PFSK-1 (cell line): Measurements from ENCODE around the gene CFAP73.

ENCODE experiments used
- FOXP2 ChIP-seq: optimal IDR thresholded peaks from 2 replicates; pipeline ENCODE3; 2011; ENCODE audit warnings: borderline replicate concordance, control low read depth, inconsistent platforms; ENCODE audit not compliant: insufficient read depth; ENCODE audit errors: extremely low read length, extremely low read depth
- POLR2AphosphoS5 ChIP-seq: IDR thresholded peaks from 2 replicates; pipeline ENCODE4 v1.6.1; 2012; ENCODE audit warnings: low read depth, mild to moderate bottlenecking, control low read depth, low read length, moderate library complexity
- SIN3A ChIP-seq: IDR thresholded peaks from 2 replicates; pipeline ENCODE4 v1.6.1; 2012; ENCODE audit warnings: mild to moderate bottlenecking, low read length, moderate library complexity, borderline replicate concordance; ENCODE audit not compliant: insufficient read depth
- TAF1 ChIP-seq: IDR thresholded peaks from 2 replicates; pipeline ENCODE4 v1.6.1; 2012; ENCODE audit warnings: low read length, control low read depth, borderline replicate concordance; ENCODE audit not compliant: insufficient read depth
- TF ChIP-seq, protein P1 (sequence below), 2 experiments: IDR thresholded peaks; 2 replicates each; pipeline versions ENCODE4 v1.6.1 to v1.8.0; 2011 to 2012; ENCODE audit warnings: low read depth in 2 of 2, low read length in 2 of 2, control low read depth in 1 of 2, inconsistent platforms in 1 of 2, mild to moderate bottlenecking in 1 of 2, moderate library complexity in 1 of 2; ENCODE audit not compliant: insufficient read depth in 1 of 2

The CFAP73 gene

DNA sequence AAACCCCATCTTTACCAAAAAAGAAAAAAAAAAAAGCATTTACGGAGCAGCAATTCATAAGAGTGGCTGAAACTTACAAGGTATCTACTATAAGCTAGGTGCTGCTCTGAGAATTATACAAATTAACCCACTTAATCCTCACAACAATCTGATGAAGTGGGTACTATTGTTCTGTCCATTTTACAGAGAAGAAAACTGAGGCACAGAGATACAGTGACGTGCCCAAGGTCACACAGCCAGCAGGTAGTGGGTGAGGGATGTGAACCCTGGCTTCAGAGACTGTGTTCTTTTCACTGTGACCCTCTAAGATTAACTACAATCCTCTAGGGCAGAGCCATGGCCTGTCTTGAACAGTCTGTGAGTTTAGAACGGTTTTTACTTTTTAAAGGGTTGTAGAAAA, 32.5 kb downstream of the CFAP73 start:
- no peak for TF ChIP-seq TAF1
- TF ChIP-seq FOXP2: no peak
- TF ChIP-seq POLR2AphosphoS5: no peak
- no peak for TF ChIP-seq SIN3A
- TF ChIP-seq, protein P1, sequence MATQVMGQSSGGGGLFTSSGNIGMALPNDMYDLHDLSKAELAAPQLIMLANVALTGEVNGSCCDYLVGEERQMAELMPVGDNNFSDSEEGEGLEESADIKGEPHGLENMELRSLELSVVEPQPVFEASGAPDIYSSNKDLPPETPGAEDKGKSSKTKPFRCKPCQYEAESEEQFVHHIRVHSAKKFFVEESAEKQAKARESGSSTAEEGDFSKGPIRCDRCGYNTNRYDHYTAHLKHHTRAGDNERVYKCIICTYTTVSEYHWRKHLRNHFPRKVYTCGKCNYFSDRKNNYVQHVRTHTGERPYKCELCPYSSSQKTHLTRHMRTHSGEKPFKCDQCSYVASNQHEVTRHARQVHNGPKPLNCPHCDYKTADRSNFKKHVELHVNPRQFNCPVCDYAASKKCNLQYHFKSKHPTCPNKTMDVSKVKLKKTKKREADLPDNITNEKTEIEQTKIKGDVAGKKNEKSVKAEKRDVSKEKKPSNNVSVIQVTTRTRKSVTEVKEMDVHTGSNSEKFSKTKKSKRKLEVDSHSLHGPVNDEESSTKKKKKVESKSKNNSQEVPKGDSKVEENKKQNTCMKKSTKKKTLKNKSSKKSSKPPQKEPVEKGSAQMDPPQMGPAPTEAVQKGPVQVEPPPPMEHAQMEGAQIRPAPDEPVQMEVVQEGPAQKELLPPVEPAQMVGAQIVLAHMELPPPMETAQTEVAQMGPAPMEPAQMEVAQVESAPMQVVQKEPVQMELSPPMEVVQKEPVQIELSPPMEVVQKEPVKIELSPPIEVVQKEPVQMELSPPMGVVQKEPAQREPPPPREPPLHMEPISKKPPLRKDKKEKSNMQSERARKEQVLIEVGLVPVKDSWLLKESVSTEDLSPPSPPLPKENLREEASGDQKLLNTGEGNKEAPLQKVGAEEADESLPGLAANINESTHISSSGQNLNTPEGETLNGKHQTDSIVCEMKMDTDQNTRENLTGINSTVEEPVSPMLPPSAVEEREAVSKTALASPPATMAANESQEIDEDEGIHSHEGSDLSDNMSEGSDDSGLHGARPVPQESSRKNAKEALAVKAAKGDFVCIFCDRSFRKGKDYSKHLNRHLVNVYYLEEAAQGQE (IDR thresholded peaks at IDR 0.05; ENCODE audit: insufficient read depth in 1 of 2, low read depth in 2 of 2, low read length in 2 of 2): no peak

DNA sequence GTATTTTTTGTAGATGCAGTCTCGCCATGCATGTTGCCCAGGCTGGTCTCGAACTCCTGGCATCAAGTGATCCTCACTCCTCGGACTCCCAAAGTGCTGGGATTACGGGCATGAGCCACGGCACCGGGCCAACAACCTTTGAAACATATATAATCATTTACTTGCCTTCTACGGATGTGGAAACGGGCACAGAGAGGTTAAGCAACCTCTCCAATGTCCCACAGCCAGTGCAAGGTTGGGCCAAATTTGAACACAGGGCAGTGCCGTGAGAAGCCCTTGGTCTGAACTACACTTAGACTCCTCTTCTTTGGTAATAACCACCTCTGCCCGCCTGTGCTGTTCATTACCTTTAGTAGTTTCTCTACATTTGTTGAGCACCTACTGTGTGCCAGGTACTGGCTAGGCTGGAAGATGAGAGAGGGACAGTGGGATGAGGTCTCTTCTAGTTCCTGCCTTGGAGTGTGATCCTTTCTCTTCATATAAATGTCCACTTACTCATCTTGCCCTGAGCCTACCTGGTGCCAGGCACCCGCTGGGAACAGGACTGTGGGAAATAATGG, 33.6 kb downstream of the CFAP73 start:
- TF ChIP-seq, protein P1 (IDR thresholded peaks at IDR 0.05; ENCODE audit: insufficient read depth in 1 of 2, low read depth in 2 of 2, low read length in 2 of 2): no peak
- no peak for TF ChIP-seq FOXP2
- no peak for TF ChIP-seq SIN3A
- no peak for TF ChIP-seq POLR2AphosphoS5
- TF ChIP-seq TAF1: no peak

DNA sequence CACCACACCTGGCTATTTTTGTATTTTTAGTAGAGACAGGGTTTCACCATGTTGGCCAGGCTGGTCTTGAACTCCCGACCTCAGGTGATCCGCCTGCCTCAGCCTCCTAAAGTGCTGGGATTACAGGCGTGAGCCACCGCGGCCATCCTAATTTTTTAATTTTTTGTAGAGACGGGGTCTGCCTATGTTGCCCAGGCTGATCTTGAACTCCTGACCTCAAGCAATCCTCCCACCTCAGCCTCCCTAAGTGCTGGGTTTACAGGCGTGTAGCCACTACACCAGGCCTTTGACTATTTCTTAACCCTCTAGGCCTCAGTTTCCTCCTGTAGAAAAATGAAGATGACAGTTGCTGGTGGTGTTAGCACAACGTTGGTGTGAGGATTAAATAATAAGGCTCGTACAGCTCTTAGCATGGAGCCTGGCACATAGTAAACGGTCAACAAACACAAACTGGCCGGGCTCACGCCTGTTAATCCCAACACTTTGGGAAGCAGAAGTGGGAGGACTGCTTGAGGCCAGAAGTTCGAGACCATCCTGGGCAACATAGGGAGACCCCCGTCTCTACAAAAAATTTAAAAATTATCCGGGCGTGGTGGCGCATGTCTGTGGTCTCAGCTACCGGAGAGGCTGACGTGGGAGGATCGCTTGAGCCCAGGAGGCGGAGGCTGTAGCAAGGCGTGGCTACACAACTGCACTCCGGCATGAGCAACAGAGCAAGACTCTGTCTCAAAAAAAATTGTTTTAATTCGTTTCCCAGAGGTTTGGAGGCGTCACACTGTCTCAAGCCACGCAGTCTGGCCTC, 34.8 kb downstream of the CFAP73 start:
- TF ChIP-seq, protein P1 (IDR thresholded peaks at IDR 0.05; ENCODE audit: insufficient read depth in 1 of 2, low read depth in 2 of 2, low read length in 2 of 2): no peak
- TF ChIP-seq TAF1 (no peak), SIN3A (no peak), POLR2AphosphoS5 (0 out of 2 replicates have a peak, but pooled peaks have one; percentile 9), FOXP2 (peak; percentile 18)

DNA sequence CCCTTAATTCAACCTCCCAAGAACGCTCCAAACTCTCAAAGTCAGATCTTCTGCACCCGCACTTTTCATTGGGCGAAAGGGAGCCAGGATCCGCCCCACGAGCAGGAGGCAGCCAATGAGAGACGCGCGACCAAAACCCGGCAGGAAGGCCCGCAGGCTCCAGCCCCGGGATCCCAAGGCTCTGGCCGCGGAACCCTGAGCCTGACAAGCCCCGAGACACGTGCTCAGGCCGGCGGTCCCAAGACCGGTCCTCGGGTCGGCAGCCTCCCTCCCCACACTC, 35.3 kb downstream of the CFAP73 start:
- TF ChIP-seq POLR2AphosphoS5 (peak; percentile 74; the same call in 1 of the 2 replicates), FOXP2 (no peak), TAF1 (no peak), SIN3A (no peak)
- TF ChIP-seq, protein P1 (IDR thresholded peaks at IDR 0.05; ENCODE audit: insufficient read depth in 1 of 2, low read depth in 2 of 2, low read length in 2 of 2): no peak
